ENCODE results near the gene TTC23.

Gene TTC23

DNA sequence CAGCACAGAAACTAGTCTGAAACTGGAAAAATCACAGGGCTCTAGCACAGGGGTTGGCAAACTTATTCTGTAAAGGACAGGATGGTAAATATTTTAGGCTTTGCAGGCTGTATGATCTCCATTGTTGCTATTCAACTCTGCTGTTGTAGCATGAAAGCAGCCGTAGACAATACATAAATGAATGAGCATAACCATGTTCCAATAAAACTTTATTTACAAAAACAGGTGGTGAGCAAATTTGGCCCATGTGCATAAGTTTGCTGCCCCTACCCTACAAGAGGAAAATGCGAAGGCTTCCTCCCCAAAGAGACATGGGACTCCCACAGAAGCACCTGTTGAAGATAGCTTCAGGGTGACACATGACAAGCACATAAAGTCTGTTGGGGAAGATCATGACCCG, 85.3 kb downstream of the TTC23 start:
- no peak for DNase-seq (ENCODE audit: low read depth)

DNA sequence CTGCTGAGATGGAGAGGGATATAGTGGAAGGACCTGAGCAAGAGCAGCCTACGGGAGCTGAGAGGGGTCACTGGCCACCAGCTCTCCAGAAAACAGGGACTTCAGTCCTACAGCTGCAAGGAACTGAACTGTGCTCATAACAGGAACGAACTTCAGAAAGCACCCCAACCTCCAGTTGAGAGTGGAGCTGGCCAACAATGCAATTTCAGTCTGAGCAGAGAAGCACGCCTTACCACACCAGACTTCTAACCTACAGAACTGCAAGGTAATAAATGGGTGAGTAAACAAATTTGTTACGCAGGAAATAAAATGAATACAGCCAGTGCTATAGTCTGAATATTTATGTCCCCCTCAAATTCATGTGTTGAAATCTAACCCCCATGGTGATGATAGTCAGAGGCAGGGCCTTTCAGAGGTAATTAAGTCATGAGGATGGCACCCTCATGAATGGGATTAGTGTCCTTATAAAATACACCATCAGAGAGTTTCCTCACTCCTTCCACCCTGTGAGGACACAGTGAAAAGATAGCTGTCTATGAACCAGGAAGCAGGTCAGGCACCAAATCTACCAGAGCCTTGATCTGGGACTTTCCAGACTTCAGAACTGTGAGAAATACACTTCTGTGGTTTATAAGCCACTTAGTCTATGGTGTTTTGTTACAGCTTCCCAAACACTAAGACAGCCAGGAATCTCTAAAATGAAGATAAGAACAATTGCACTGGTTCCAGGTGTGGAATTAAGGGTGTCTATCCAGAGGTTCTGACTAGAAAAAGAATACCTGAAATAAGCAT, 85.9 kb downstream of the TTC23 start:
- DNase-seq (ENCODE audit: low read depth) = no peak

DNA sequence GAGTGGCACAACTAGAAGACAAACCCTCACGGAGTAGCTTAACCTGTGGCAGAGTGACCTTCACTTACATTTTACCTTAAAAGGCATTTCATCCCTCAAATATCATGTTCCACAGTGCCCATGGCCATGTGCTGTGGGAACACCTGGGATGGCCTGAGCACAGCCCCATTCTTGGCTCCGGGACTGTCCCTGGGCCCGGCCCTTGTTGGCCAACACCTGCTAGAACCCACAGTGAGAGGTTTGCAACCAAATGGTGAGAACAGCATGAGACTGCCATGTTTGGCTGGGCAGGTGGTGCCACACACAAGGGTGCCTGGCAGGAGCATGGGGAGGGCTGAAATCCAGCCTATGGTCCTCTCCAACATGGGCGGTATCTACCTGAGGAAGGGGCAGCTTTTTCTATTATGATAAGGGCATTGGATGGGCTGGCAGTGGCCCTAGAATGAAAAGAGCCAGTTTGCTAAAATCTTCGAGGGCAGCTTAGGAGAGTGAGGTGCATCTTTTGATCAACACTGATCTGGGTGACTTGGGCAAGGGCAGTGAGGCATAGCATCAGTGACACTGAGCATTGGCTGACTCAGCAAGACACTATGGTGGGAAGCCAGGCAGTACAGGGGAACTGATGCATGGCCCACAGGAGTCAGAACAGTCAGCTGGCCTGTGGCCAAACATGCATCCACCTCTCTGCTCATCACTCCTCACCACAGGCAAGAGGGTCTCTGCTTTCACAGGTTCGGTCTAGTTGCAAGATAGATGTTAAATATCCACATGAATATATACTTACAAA, 90.6 kb downstream of the TTC23 start:
- DNase-seq (ENCODE audit: low read depth) = no peak

DNA sequence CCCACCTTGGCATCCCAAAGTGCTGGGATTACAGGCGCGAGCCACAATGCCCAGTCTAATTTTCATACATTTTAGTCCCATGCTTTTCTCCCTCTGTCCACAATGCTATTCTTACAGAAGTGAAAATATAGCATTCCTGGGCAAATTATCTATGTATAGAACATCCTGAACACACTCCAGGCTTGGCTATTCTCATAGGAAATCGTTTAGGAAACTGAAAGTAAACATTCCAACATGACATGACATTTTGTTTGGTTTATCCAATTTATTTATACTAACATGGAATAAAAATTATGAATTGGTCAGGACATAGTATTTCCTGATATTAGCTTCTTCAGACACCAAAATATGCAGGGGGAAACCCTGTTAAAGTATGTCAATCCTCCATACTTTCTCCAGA, 91.9 kb downstream of the TTC23 start:
- DNase-seq (ENCODE audit: low read depth) = no peak

DNA sequence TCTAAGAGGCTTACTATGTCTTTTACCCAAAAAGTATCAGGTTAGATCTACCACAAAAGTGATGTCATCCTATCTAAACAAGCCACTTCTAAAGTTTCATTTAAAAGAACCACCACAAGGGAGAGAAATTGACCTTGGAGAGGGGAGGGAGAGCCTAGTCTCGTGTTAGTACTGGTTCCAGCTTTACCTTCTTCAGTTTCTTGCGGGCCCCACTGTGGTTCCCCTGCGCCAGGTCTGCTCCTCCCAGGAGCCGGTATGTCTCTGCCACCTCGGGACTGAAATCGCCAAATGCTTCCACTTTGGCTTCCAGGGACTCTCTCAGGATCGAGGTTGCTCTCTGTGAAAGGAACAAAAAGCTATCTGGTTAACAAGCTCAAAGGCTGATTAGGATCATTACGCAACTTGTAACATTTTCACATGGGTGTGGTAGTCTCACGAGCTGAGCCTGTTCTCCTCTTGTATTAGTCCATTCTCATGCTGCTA, 93.4 kb downstream of the TTC23 start:
- no peak for DNase-seq (ENCODE audit: low read depth)

DNA sequence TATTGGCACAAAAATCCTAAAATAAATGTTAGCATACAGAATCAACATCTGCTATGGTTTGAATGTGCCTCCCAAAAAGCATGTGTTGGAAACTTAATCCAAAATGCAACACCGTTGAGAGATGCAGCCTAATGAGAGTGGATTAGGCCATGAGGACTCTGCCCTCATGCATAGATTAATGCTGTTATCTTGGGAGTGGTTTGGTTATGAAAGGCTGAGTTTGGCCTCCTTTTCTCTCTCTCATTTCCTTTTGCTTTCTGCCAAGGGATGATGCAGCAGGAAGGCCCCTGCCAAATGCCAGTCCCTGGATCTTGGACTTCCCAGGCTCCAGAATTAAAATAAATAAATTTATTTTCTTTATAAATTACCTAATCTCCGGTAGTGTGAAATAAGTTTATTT, 95.1 kb downstream of the TTC23 start:
- no peak for DNase-seq (ENCODE audit: low read depth)

DNA sequence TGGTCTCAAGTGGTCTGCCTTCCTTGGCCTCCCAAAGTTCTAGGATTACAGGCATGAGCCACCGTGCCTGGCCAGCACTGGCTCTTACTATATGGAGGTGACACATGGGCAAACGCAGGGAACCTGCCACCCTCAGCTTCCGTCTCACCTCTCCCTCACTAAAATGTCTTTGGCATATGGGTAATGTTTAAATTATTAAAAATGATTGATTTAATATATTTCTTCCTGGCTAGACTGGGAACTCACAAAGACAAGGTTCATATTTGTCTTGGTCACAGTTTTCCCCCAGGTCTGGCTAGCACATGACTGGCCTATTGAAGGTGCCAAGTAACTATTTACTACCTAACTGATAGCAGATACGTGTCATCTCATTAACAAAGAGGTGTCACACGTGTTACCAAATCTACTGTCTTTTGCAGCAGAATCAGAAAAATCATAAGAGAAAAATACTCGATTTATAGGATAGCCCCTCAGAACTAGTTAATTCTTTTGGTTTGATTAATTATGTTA, 96.3 kb downstream of the TTC23 start:
- DNase-seq (ENCODE audit: low read depth) = no peak

DNA sequence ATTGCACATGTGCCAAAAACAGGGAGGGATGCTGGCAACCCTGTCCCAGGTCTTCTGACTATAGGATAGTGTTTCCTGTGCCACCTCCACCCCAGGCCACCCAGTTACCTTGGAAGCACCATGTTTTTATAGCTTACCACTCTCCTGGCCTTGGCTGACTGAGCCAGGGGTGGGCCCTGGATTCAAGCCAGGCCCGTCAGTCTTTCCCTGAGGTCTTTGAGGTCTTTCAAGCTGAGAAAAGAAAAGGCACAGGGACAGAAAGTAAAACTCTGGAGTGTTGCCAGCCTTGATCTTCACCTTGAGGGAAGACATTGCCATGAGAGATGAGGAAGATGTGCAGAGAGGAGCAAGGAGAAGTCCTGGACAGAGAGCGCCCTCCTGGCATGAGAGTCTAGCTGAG, 98.2 kb downstream of the TTC23 start:
- DNase-seq (ENCODE audit: low read depth) = no peak

DNA sequence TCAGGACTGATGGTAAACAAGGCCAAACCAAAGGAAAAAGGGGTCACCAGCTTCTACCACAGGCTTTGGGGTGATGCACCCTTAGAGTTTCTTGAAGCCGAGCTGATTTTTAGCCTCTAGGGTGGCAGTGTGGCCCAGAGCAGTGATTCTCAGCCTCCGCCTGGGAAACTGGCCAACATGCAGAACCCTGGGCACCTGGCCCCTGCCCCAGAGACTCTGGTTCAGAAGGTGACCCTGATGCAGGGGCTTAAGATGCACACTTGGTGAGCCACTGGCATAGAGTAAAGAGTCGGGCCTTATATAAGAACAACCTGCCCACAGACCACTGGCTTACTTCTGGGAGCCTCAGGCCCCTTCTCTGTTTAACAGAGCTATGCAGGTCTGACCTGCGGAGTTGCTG, 100.0 kb downstream of the TTC23 start:
- no peak for DNase-seq (ENCODE audit: low read depth)

DNA sequence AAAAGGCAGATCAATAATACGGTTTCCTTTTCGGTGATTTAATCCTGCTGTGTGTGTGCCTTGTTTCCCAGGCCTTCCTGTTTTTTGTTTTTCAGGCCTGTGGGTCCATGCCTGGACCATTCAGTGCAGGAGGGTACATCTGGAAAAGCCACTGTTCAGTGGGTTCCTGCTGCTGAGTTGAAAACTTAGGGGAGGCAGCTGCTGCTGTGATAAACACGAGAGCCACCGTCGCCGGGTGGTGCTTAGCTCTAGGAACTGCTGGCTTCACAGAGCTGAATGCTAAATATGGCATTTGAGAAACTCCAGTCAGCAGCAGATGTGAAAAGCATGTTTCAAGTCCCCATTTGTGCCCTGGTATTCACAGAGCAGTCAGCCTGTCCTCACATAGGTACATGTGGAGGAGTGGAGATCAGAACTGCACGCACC, 100.5 kb downstream of the TTC23 start:
- DNase-seq (ENCODE audit: low read depth) = no peak

DNA sequence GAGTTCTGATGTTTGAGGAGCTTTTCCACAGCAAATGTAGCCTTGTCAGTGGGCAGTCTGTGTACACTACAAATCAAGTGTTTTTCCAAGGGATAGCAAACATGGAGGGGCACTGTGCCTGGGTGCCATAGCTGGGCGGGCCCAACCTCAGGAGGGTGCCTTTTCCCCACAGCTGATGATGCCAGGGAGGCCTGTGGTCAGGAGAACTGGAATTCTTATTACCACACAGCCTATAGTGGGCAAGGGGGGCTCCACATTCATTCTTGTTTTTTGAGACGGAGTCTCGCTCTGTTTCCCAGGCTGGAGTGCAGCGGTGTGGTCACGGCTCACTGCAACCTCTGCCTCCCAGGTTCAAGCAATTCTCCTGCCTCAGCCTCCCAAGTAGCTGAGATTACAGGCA, 102.7 kb downstream of the TTC23 start:
- DNase-seq (ENCODE audit: low read depth) = no peak

DNA sequence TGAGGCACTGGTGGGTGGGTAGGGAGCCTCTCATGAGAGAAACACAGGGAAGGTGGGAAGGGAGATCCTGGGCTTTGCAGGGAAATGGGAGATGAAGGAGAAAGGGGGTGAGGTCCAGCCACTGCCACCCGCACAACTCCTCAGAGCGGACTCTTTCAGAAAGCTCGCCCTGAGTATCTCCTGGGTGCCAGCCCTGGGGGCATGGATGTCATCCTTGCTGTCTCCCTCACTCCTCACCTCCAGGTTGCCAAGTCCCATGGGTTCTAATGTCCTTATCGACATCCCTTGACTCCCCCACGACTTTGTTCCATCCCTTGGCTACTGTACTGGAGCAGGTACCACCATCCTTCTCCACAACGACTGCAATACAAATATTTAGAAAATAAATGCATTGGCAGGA, 103.6 kb downstream of the TTC23 start:
- no peak for DNase-seq (ENCODE audit: low read depth)

DNA sequence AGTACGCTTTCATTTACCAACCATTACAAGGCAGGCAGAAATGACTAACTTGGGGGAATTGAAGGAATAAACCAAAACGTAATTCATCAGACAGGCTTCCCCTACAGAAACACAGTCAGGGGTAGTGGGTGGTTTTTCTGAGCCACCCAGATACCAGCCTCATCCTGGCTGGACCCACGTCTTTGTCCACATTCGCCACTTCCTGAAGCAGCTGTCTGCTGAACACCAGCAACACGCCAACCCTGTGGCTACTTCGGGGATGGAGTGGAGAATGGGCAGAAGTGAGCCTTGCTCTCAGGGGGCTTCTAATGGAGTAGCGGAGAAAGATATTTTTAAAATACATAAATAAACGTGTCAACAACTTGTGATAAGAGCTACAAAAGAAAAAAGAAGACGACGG, 104.4 kb downstream of the TTC23 start:
- DNase-seq (ENCODE audit: low read depth) = no peak

DNA sequence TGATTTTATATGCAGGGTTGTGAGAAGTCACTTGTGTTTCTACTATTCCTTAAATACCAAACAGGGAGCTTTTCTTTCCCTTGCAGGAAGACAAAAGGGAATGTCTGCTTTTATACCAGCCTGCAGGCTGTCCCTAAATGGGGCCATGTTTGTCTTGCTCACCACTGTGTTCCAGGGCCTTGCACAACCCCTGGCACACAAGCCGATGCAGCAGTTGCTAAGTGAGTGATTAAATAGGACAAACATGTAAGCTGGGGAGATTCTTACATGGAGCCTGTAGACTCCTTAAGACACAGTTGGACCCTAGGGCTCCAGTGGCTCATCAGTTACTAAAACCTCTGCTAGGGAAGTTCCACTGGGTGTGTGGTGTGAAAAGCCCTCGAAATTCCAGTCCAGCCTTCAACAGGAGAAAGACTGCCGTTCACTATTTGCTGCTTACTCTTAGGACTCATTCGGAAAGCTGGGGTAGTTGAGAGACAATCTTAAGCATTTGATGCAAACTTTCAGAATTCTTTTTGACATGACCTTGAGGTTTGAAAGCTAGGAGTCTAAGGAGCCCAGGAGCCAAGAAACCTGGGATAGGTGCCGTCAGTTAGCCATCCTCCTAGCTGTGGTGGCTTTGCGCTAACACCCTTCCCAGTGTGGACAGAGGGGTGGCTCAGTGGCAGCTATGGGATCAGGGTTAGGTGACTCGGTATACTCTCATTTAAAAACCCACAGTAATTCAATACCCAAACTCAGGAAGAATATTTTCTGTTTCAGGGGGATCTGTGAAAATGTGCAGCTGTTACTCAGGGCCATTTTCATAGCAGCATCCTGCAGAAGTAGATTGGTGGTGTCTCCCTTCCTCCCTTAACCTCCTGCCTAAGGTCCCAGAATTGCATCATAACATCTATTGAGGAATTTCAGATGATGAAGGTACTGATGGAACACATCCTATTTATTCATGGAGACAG, 105.4 kb downstream of the TTC23 start:
- DNase-seq (ENCODE audit: low read depth) = no peak

DNA sequence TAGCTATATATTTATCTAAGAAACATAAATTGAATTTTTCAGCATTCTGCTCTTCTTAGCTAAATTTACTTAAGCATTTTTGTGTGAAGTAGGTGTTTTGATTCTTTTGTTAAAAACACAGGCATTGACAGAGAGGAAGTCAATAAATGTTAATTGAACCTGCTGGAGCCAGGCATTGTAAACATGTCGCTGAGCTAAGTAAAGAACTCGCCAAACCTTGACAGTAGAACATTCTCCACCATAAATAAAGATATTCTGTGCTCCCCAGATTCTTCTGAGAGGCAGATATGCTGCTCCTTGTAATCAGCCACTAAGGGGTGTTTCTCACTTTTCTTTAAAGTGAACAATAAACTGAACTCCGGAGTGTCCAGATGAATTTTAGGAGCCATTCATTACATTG, 106.1 kb downstream of the TTC23 start:
- no peak for DNase-seq (ENCODE audit: low read depth)

DNA sequence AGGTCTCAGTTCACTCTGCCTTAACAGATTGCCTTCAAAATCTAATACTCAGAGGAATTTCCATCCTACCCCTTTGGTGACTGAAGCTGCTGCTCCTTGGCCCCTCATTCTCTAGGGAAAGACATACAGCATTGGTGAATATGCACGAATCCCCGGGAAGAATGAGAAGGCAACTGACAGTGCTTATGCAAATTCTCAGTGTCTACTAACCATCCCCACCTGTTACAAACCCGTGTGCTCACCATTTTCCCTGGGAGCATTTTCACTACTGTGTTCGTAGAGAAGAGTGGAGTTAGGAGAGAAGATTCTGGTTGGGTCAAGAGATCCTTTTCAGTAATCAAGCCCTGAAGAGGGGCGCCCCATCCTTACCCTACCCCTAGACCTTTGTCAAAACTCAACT, 106.8 kb downstream of the TTC23 start:
- no peak for DNase-seq (ENCODE audit: low read depth)

DNA sequence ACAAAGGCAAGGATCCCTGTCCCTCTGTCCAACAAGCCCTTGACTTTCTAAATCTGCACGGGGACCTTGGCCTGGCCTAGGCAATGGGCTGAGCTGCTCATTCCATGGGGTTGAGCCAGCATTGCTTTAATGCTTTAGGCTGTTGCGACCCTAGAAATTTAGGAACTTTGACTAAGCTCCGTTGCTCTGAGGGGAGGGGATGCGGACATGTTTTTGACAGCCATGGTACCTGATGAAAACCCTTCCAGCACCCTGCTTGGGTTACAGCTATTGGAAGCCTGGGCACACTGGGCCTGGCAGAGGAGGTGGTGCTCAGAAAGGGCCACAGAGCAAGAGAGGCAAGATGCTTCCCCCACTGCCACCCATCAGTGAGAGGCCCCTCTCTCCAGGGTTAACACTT, 107.4 kb downstream of the TTC23 start:
- DNase-seq (ENCODE audit: low read depth) = no peak

DNA sequence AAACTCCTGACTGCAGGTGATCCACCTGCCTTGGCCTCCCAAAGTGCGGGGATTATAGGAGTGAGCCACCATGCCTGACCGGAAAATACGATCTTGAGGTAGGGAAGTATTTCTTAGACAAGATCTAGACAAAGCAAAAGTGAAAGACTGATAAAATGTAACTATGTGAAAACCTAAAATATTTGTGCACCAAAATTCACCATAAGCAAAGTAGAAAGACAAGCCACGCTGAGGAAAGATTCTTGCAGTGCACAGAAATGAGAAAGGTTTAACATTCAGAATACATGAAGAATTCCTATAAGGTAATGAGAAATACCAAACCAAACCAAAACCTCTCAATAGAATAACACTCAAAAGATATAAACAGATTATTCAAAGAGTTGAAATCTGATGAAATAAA, 108.8 kb downstream of the TTC23 start:
- no peak for DNase-seq (ENCODE audit: low read depth)

DNA sequence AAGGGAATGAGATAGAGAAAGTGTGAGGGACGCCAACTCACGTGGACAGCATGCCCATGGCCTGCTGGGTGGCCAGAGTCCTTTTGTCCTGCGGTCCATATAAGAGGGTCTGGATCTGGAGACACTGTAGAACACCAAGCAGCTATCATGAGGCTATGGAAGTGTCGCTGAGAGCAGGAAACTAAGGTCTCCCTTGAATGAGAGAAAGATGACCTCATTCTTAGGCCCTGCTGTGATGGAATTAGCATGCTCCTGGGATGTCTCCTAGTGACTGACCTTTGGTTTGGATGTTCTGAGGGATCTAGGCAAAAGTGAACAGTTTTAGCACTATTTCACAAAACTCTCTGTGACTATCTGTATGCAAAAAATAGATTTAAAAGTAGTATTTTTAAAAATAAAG, 110.1 kb downstream of the TTC23 start:
- DNase-seq (ENCODE audit: low read depth) = no peak

DNA sequence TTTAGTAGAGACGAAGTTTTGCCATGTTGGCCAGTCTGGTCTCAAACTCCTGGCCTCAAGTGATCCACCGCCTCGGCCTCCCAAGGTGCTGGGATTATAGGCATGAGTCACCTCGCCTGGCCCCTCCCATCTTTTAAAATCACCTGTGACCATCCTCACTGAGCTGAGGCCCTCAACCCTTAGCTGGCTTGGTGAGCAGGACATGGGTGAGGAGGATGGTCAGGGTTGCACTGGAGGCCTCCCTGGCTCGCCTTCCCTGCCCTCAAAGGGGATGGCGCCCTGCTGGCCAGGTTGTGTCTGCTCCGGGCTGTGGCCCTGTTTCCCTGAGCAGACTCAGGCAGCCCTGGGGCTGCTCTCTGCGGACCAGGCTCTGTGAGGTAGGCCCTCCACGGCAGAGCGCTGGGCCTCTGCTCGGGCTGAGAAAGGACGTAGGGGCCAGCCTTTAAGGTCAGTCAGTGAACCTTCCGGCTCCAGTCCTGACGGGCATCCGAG, 110.8 kb downstream of the TTC23 start:
- DNase-seq (ENCODE audit: low read depth) = no peak

DNA sequence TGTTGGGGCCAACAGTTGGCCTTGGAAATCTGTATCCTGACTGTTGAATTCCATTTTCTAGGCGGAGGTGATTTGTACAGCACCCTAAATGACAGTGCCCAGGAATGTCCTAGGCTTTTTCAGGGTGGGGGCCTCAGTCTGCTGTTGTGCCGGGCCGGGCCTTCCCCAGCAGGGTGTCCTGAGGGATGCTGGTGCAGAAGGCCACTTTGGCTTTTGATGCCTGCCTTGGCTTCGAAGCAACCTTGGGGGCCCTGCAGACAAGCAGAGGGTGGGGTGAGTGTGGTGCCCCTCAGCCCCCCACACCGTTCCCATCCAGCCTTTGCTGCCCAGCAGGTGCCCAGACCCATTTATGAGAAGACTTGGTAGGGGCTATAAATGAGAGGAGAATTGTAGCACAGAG, 111.5 kb downstream of the TTC23 start:
- no peak for DNase-seq (ENCODE audit: low read depth)

DNA sequence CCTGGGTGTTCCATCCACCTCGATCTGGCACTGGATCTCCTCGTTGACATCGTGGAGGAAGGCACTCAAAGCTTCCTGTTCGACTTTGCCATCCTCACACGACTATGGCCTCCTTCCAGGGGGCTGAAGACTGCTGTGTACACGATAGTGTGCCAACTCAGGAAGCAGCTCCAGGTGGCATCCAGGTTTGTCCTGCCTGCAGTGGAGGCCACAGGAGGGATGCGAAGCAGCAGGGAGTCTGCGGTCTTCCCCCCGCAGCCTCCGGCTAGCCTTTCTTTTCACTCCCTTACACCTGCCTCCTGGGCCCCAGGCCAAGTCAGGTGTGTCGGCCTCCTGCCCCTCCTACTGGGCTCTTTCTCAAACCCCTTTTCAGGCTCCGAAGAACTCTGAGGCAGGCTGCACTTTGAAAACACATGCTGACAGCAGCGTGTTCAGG, 112.3 kb downstream of the TTC23 start:
- DNase-seq (ENCODE audit: low read depth) = no peak

Data from activated T-cell treated with anti-CD3 and anti-CD28 coated beads for 48 hours (primary cell).